Fibroblast of the aortic adventitia (primary cell): ENCODE measurements around the gene BNIPL. TPM values are rescaled to one million over a fixed set of nuclear protein-coding genes. Genes with fewer than 3 reads are reported as not detected.

Source experiments
- DNase-seq: peaks from one replicate; pipeline ENCODE4 v3.0.0-alpha.2; 2010; ENCODE audit warnings: low read depth
- H3K4me3 ChIP-seq: 2 replicates; pipeline ENCODE4 v1.5.1; 2011; ENCODE audit warnings: low read depth, mild to moderate bottlenecking, control low read depth, low read length, moderate library complexity
- total RNA-seq: library from RNA; depleted of rRNA; stranded (reverse); fragments of >200 nt; gene quantifications from 2 replicates; pipeline ENCODE4 v1.2.3, GENCODE V29; 2012; ENCODE audit warnings: low replicate concordance
- TF ChIP-seq, protein P1 (sequence below): IDR thresholded peaks from 2 replicates; pipeline ENCODE4 v1.5.1; 2011; ENCODE audit warnings: mild to moderate bottlenecking, low read length, control low read depth, inconsistent platforms; ENCODE audit not compliant: insufficient read depth

The BNIPL gene
- total RNA-seq, 1 donor = 0.18 TPM

DNA sequence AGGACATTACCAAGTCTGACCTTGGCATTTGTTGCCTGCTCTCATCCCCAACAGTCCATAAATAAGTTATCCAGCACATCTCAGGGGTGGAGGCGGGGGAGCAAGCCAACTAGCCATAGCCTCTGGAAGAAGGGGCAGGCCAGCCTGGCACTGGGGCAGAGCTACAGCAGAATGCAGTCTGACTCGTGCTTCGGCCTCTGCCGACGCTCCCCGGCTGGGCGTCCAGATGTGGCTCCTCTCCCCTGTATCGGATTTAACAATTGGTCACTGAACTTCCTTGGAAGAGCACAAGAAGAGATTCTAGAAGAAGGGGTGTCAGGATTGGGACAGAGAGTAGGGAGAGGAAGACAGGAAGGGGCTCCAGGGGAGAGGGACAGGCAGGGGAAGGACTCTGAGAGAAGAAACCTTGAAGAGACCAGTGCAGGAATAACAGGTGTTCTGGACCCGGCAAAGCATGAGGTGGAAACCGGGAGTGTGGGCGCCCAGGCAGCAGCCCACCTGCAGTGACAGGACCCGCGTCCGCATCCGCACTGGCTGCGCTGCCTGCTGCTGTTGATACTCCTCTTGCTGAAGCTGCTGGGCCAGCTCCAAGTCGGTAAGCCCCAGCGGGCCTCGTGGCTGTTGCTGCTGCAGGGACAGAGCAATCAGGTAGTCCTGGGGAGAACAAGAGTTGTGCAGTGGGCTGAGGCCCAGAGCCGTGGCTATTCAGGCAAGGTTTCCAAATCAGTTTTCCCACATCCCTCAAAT lies 39.1 kb upstream of the BNIPL start:
- DNase-seq = no peak
- no peak overlapping the region for H3K4me3 ChIP-seq
- TF ChIP-seq, protein P1, sequence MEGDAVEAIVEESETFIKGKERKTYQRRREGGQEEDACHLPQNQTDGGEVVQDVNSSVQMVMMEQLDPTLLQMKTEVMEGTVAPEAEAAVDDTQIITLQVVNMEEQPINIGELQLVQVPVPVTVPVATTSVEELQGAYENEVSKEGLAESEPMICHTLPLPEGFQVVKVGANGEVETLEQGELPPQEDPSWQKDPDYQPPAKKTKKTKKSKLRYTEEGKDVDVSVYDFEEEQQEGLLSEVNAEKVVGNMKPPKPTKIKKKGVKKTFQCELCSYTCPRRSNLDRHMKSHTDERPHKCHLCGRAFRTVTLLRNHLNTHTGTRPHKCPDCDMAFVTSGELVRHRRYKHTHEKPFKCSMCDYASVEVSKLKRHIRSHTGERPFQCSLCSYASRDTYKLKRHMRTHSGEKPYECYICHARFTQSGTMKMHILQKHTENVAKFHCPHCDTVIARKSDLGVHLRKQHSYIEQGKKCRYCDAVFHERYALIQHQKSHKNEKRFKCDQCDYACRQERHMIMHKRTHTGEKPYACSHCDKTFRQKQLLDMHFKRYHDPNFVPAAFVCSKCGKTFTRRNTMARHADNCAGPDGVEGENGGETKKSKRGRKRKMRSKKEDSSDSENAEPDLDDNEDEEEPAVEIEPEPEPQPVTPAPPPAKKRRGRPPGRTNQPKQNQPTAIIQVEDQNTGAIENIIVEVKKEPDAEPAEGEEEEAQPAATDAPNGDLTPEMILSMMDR = no peak

DNA sequence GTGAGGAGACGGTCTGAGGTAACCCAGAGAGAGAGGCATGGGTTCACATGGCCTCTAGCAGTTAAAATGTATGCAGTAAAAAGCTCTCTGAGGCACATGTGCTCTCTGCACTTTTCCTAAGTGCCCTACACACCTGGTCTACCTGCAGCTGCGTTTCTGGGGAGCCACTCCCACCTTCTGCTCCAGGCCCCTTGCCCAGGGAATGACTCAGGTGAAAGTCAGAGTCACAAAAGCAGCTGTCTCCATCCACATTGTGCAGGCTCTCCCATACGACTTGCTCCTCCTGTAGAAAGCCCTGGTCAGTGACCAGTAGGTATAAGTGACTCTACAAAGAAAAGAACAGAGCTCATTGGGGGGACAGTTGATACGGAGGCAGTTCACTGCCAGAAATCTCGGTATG lies 38.4 kb upstream of the BNIPL start:
- no peak for DNase-seq
- TF ChIP-seq, protein P1 = no peak
- H3K4me3 ChIP-seq = no peak overlapping the region

DNA sequence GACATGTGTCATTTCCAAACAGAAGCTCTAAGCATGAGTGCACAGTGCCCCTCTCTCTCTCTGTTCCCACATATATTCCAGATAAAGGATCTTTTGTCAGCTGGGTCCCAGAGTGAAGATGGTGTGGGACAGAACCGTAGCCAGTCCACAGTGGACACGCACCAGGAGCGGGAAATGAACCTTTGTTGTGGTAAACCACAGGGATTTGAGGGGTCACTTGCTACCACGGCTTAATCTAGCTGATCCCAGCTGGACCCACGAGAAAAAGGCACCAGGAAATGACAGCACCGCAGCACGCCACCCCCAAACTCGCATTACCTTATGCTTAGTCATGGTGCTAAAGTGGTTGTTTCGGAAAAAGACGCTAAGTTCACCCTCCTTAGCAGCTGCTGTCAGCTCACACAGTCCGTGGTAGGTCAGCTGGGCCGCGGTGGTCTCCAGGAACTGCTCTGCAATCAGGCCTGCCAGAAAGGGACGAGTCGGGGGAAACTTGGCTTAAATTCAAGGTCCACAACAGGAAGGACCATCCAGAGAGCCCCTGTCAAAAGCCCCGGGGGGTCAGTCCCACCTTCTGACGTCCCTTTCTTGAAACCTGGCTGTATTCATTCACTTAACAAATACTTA lies 37.2 kb upstream of the BNIPL start:
- H3K4me3 ChIP-seq = no peak overlapping the region
- peak; percentile 16 for DNase-seq
- TF ChIP-seq, protein P1 = no peak

DNA sequence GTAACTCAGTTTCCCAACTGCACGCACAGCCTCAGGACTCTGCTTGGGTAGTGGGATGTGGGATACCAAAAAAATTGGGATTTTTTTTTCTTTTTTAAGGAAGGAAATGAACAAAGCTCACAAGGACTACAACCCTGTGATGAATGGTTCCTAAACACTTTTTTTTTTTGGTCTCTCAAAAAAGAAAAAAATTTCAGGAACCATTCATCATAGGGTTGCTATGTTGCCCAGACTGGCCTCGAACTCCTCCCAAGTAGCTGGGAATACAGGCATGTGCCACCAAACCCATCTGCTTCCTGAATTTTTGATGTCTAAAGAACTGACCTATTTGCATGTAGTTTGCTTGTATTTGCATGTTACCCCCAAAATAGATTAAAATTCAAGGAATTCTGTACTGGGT lies 36.5 kb upstream of the BNIPL start:
- no peak for DNase-seq
- TF ChIP-seq, protein P1 = no peak
- no peak overlapping the region for H3K4me3 ChIP-seq

DNA sequence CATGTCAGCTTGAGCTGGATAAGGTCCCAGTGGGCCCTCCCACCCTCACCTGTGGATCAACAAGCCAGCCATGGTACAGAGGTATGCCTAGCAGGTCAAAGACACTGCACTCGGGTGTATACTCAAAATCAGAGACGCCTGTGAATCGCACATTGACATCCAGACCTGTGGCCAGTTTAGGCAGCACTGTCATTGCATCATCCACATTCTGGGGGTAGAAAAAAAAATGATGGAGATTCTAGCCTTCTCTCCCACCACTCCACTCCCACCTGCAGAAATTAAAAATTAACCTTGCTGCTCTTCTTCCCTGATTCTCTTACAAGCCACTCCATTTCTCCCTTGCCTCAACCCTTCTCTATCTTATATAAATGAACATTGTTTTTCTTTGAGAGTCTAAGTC lies 36.0 kb upstream of the BNIPL start:
- no peak overlapping the region for H3K4me3 ChIP-seq
- no peak for DNase-seq
- TF ChIP-seq, protein P1 = no peak

DNA sequence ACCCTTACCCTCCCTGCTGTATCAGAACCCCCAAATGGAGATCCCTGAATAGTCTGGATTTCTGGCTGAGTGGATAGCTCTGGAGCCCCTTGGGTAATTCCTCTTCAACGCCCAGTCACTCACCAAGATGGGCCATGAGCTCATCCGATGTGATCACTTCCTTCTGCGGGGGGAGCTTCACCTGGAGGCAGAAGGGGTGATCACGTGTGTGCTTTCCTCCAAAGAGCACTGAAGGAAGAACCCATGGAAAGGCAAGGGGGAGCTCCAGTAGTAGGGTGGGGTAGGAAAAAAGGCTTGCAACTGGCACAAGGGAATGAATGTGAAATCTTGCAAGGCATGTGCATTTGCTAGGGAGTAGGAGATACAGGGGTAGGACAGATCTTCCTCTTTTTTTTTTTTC lies 34.8 kb upstream of the BNIPL start:
- H3K4me3 ChIP-seq = no peak overlapping the region
- TF ChIP-seq, protein P1 = no peak
- DNase-seq = no peak
